CD14-positive monocyte (primary cell): ENCODE data around the gene UPP1. TPM values are rescaled to one million over a fixed set of nuclear protein-coding genes. Genes with fewer than 3 reads are reported as not detected.

Experiments
- DNase-seq, 3 donors: peaks; one replicate each; pipeline ENCODE4 v3.0.0-alpha.2; 2011 to 2022
- H2AFZ ChIP-seq: 2 replicates; pipeline ENCODE4 v1.6.0; 2012; ENCODE audit warnings: mild to moderate bottlenecking, low read depth, low read length, inconsistent platforms; ENCODE audit not compliant: insufficient read depth, poor library complexity, severe bottlenecking
- H3K27ac ChIP-seq, 2 donors: 1 replicate in 1 of 2; 2 replicates in 1 of 2; pipeline ENCODE4 v1.5.1; 2012 to 2013; ENCODE audit warnings: low read length in 2 of 2, control low read depth in 1 of 2, inconsistent platforms in 1 of 2, low read depth in 1 of 2, mild to moderate bottlenecking in 1 of 2
- H3K27me3 ChIP-seq, 2 donors: one replicate each; pipeline versions ENCODE4 v1.6.0 to v1.6.1; 2011 to 2013; ENCODE audit warnings: low read length in 2 of 2; ENCODE audit not compliant: control insufficient read depth in 2 of 2, insufficient read depth in 2 of 2
- H3K36me3 ChIP-seq, 2 donors: replicated peaks in 1 of 2; 1 replicate in 1 of 2; 2 replicates in 1 of 2; pipeline versions ENCODE4 v1.5.1 to v1.6.1; 2012 to 2013; ENCODE audit warnings: low read length in 2 of 2, control low read depth in 1 of 2, inconsistent platforms in 1 of 2, mild to moderate bottlenecking in 1 of 2; ENCODE audit not compliant: insufficient read depth in 2 of 2, control insufficient read depth in 1 of 2
- H3K4me1 ChIP-seq, 2 donors: 1 replicate in 1 of 2; 2 replicates in 1 of 2; pipeline versions ENCODE4 v1.5.1 to v1.6.1; 2012 to 2013; ENCODE audit warnings: low read length in 2 of 2, control low read depth in 1 of 2, inconsistent platforms in 1 of 2, mild to moderate bottlenecking in 1 of 2, moderate library complexity in 1 of 2; ENCODE audit not compliant: insufficient read depth in 2 of 2, control insufficient read depth in 1 of 2
- H3K4me2 ChIP-seq: replicated peaks from 2 replicates; pipeline ENCODE3; 2012; ENCODE audit warnings: low read length, moderate library complexity, mild to moderate bottlenecking; ENCODE audit not compliant: poor library complexity, severe bottlenecking; ENCODE audit errors: extremely low read depth
- H3K4me3 ChIP-seq, 3 experiments: fragments of 200-600 bp in 1 of 3; sonication (generic) in 1 of 3; replicated peaks in 1 of 3; 1 replicate in 2 of 3; 2 replicates in 1 of 3; pipeline ENCODE4 v1.5.1; 2011 to 2013; ENCODE audit warnings: low read length in 3 of 3, mild to moderate bottlenecking in 3 of 3, control low read depth in 2 of 3, low read depth in 2 of 3, inconsistent platforms in 1 of 3, moderate library complexity in 1 of 3
- H3K79me2 ChIP-seq: 2 replicates; pipeline ENCODE4 v1.6.0; 2012; ENCODE audit warnings: mild to moderate bottlenecking, control low read depth, inconsistent platforms, low read length, moderate library complexity; ENCODE audit not compliant: insufficient read depth
- H3K9ac ChIP-seq: 2 replicates; pipeline ENCODE4 v1.6.0; 2017; ENCODE audit warnings: low read length, mild to moderate bottlenecking; ENCODE audit not compliant: insufficient read depth, poor library complexity, severe bottlenecking
- H3K9me3 ChIP-seq, 2 donors: replicated peaks in 1 of 2; 1 replicate in 1 of 2; 2 replicates in 1 of 2; pipeline versions ENCODE4 v1.5.1 to v1.6.1; 2012 to 2013; ENCODE audit warnings: low read length in 2 of 2, control low read depth in 1 of 2; ENCODE audit not compliant: control insufficient read depth in 1 of 2, insufficient read depth in 1 of 2
- H4K20me1 ChIP-seq: 2 replicates; pipeline ENCODE4 v1.6.0; 2012; ENCODE audit warnings: mild to moderate bottlenecking, low read length, control low read depth, moderate library complexity; ENCODE audit not compliant: insufficient read depth
- H3K27ac Mint-ChIP-seq, 7 donors: one replicate each; pipeline ENCODE4 v1.8.0; 2020; ENCODE audit warnings: mild to moderate bottlenecking in 7 of 7, mixed read lengths in 7 of 7, moderate library complexity in 6 of 7, inconsistent platforms in 2 of 7
- H3K27me3 Mint-ChIP-seq, 3 donors: one replicate each; pipeline ENCODE4 v1.8.0; 2021 to 2022; ENCODE audit warnings: low read depth in 3 of 3, mild to moderate bottlenecking in 3 of 3, mixed read lengths in 3 of 3, moderate library complexity in 3 of 3, inconsistent platforms in 1 of 3
- H3K36me3 Mint-ChIP-seq, 2 donors: one replicate each; pipeline ENCODE4 v1.8.0; 2020; ENCODE audit warnings: mixed read lengths in 2 of 2, inconsistent platforms in 1 of 2, mild to moderate bottlenecking in 1 of 2
- H3K4me1 Mint-ChIP-seq: one replicate; pipeline ENCODE4 v1.8.0; 2020; ENCODE audit warnings: mild to moderate bottlenecking, mixed read lengths
- H3K4me3 Mint-ChIP-seq, 2 donors: one replicate each; pipeline ENCODE4 v1.8.0; 2020; ENCODE audit warnings: mild to moderate bottlenecking in 2 of 2, mixed read lengths in 2 of 2, moderate library complexity in 1 of 2
- H3K9me3 Mint-ChIP-seq, 7 donors: one replicate each; pipeline ENCODE4 v1.8.0; 2020 to 2022; ENCODE audit warnings: mixed read lengths in 7 of 7, mild to moderate bottlenecking in 6 of 7, moderate library complexity in 6 of 7, inconsistent platforms in 2 of 7
- WGBS: methylation state at CpG from one replicate; pipeline ENCODE4 v1.1.5; 2013; ENCODE audit warnings: missing lambda C conversion rate; ENCODE audit not compliant: insufficient coverage; 5-methylcytosine and 5-hydroxymethylcytosine counted together
- intact Hi-C, 2 donors: fragments of 100-400 bp; cut with micrococcal nuclease; formaldehyde crosslinking; loops; one replicate each; pipeline versions ENCODE4 v1.15.0 to v1.15.1; 2023
- polyA minus RNA-seq: library from RNA; depleted of rRNA, polyadenylated mRNA; stranded (reverse); fragments of >200 nt; gene quantifications from 2 replicates; pipeline ENCODE4 v1.2.3, GENCODE V29; 2012
- polyA plus RNA-seq, 3 donors: library from polyadenylated mRNA; depleted of rRNA in 1 of 3; unstranded in 2 of 3; stranded (reverse) in 1 of 3; fragments of 300-500 nt in 2 of 3; fragments of >200 nt in 1 of 3; fragmentation: Illumina TruSeq in 2 of 3; gene quantifications; 1 replicate in 2 of 3; 2 replicates in 1 of 3; pipeline ENCODE4 v1.2.3, GENCODE V29; 2012 to 2021
- total RNA-seq, 12 experiments: library from RNA in 1 of 12; stranded (reverse) in 1 of 12; fragments of 120-200 nt in 1 of 12; gene quantifications; one replicate each; pipeline ENCODE4 v1.2.4 and lab custom pipeline; 2013 to 2026; ENCODE audit warnings: mixed read lengths in 6 of 12, inconsistent platforms in 1 of 12
- TF ChIP-seq, protein P1 (sequence below): fragments of 200-600 bp; IDR thresholded peaks from one replicate; pipeline ENCODE4 v1.8.0; 2022; ENCODE audit warnings: antibody characterized with exemption, mild to moderate bottlenecking

Gene UPP1
- total RNA-seq (2013): 38.0 TPM
- polyA plus RNA-seq (100 to 1,000 TPM; 109 to 212 (median 129) TPM), polyA minus RNA-seq (36.9 and 50.3 TPM in 2 replicates), total RNA-seq (lab: John Stamatoyannopoulos, UW) (178 to 332 (median 290) reads per million in 11 experiments)

DNA sequence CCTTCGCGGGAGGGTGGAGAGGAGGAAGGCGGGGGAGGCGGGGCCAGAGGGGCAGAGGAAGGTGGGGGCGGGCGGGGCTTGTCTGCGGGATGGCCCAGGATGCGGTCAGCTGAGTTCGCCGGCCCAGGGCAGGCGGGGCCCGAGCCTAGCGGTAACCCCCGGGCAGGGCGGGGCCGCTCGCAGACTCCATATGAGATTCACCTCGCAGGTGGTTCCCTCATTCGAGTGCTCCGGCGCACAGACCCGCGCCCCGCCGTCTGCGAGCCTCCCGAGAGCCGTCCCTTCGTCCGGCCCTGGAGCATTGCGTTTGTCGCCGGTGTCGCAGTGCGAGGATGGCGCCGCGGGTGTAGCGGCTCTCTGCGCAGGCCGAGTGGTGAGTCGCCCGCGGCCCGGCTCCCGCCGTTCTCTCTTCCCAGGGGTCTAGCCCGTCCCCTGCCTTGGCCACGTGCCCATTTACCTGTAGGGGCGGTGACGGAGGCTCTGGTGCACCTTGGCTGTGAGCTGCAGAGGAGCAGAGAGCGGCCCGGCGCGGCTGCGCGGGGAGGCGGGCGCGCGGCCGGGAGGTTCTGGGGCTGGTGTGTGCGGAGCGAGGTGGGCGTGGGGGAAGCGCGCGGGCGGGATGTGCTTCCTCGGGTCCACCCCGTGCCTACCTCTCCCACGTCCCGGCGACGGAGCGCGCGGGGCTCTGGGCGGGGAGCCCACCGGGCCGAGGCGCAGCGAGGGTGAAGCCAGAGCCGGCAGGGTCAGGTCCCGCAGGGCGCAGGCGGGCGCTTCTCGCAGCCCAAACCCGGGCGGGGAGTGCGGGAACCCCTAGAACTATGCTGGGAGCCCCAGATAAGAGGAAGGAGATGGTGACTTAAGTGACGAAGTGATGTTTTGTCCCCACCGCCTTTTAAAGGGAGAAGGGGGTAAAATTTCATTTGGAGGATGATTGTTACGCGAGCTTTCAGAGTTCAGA lies at the start of gene UPP1:
UPP1 (plus strand) TSS at position 220 of the 958 bp plus-strand sequence. CDS start 5,519 bp downstream, outside the sequence.
- H3K27me3 Mint-ChIP-seq: peaks cover 0 to 2% (median 0%) of the 10 kb centered on the region in 3 donors
- H3K4me3 Mint-ChIP-seq: peak within 1 kb of the TSS; percentile 92 to 96
- peak within 1 kb of the TSS; percentile 76 to 94 (median 93) for H3K4me3 ChIP-seq
- peak within 1 kb of the TSS; percentile 19 for H2AFZ ChIP-seq
- no peaks in the 10 kb centered on the region for H3K27me3 ChIP-seq
- peaks cover 0 to 5% (median 0%) of the 10 kb centered on the region in 7 donors for H3K9me3 Mint-ChIP-seq
- intact Hi-C loops: loop anchor here (5.0 to 10.0 kb wide), 3 partner anchors 52 to 515 kb away; partner anchors contain the start of genes C7orf57 (in 2 of the 2) and HUS1 (in 1 of the 2)
- DNase-seq: peak in 2 of 3 donors; percentile 93 to 97
- H3K36me3 ChIP-seq: peaks cover 29 to 41% of the 10 kb centered on the region in 2 donors
- H3K9me3 ChIP-seq: no peaks in the 10 kb centered on the region
- H3K4me1 Mint-ChIP-seq: peaks cover 80% of the 10 kb centered on the region
- H3K36me3 Mint-ChIP-seq: peaks cover 50 to 55% of the 10 kb centered on the region in 2 donors
- H3K9ac ChIP-seq: peak within 1 kb of the TSS; percentile 97
- H3K27ac ChIP-seq: peak within 1 kb of the TSS; percentile 97 to 99
- peaks cover 51% of the 10 kb centered on the region for H4K20me1 ChIP-seq
- peaks cover 58% of the 10 kb centered on the region for H3K79me2 ChIP-seq
- H3K4me2 ChIP-seq: peak within 1 kb of the TSS; percentile 91
- peaks cover 61 to 77% of the 10 kb centered on the region in 2 donors for H3K4me1 ChIP-seq
- WGBS: under 1% methylated on average over 66 of the region's 96 CpGs
- peak within 1 kb of the TSS; percentile 97 to 100 (median 100) for H3K27ac Mint-ChIP-seq
- TF ChIP-seq, protein P1, sequence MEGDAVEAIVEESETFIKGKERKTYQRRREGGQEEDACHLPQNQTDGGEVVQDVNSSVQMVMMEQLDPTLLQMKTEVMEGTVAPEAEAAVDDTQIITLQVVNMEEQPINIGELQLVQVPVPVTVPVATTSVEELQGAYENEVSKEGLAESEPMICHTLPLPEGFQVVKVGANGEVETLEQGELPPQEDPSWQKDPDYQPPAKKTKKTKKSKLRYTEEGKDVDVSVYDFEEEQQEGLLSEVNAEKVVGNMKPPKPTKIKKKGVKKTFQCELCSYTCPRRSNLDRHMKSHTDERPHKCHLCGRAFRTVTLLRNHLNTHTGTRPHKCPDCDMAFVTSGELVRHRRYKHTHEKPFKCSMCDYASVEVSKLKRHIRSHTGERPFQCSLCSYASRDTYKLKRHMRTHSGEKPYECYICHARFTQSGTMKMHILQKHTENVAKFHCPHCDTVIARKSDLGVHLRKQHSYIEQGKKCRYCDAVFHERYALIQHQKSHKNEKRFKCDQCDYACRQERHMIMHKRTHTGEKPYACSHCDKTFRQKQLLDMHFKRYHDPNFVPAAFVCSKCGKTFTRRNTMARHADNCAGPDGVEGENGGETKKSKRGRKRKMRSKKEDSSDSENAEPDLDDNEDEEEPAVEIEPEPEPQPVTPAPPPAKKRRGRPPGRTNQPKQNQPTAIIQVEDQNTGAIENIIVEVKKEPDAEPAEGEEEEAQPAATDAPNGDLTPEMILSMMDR: no peak

DNA sequence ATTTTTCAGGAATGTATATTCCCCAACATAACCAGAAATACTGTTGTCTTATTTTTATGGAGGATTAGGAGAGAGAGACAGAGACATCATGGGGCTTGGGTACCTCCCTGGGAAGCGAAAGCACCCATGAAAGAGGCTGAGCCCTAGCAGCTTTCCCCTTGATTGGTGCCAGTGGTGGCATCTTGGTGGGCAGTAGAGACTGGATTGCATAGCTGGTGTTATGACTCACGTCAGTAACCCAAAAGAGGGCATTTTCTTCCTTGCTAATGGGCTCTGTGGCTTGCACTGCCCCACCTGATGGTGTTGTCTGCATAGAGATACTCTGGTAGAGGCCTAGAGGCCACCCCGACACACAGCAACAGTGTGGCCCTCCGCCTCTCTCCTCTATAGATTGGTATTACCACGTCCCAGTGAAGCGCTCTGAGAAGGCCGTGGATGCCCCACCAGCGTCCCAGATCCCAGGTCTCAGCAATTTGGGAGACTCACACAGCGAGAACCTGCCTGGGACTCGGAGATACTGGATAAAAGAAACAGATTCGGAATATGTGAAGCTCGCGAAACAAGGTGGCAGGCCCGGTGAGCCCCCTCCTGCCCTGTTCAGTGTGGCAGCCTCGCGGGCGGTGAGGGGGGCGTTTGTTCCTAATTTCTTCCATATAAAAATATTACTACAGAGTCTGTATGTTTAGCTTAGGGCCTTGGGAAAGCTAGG lies 48.0 kb upstream of the UPP1 start:
- no peak overlapping the region for H2AFZ ChIP-seq
- no peaks in the 10 kb centered on the region for H3K9me3 ChIP-seq
- Mint-ChIP-seq H3K4me3 (no peak overlapping the region), H3K9me3 (peaks cover 0 to 4% (median 0%) of the 10 kb centered on the region in 7 donors), H3K36me3 (peaks cover 2 to 3% of the 10 kb centered on the region in 2 donors), H3K27ac (peak overlapping the region in 1 of 7 donors; percentile 4), H3K4me1 (peaks cover 5% of the 10 kb centered on the region), H3K27me3 (peaks cover 25 to 28% (median 28%) of the 10 kb centered on the region in 3 donors)
- WGBS: 98% methylated on average over 10 of the region's 18 CpGs
- H3K4me1 ChIP-seq: peaks cover 2 to 3% of the 10 kb centered on the region in 2 donors
- H3K27ac ChIP-seq: no peak overlapping the region
- TF ChIP-seq, protein P1: no peak
- no peaks in the 10 kb centered on the region for H4K20me1 ChIP-seq
- no peak overlapping the region for H3K4me3 ChIP-seq
- no peak overlapping the region for H3K9ac ChIP-seq
- no peaks in the 10 kb centered on the region for H3K79me2 ChIP-seq
- intact Hi-C loops: loop anchor here in 1 of 2 donors (2.0 kb wide), 1 partner anchor 16 kb away; no protein-coding TSS in a partner anchor
- H3K36me3 ChIP-seq: no peaks in the 10 kb centered on the region
- H3K4me2 ChIP-seq: no peak overlapping the region
- peaks cover 13 to 20% of the 10 kb centered on the region in 2 donors for H3K27me3 ChIP-seq
- no peak for DNase-seq
